ENCODE results near the gene HLCS.

DNA sequence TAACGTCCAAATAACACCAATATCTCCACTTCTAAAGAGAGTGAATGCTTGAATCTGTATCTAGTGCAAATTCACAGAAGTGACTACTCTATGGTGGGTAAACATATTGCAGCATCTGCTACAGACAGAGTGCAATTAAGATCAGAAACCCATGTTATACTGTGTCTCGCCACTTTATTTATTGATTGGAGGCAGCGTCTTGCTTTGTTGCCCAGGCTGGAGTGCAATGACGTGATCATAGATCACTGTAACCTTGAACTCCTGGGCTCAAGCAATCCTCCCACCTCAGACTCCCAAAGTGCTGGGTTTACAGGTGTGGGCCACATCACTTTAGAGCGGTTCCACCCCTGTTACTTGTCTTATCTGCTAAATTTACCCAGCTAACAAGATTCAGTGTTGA is 57.0 kb downstream of the HLCS start:
- TF ChIP-seq, protein P1, sequence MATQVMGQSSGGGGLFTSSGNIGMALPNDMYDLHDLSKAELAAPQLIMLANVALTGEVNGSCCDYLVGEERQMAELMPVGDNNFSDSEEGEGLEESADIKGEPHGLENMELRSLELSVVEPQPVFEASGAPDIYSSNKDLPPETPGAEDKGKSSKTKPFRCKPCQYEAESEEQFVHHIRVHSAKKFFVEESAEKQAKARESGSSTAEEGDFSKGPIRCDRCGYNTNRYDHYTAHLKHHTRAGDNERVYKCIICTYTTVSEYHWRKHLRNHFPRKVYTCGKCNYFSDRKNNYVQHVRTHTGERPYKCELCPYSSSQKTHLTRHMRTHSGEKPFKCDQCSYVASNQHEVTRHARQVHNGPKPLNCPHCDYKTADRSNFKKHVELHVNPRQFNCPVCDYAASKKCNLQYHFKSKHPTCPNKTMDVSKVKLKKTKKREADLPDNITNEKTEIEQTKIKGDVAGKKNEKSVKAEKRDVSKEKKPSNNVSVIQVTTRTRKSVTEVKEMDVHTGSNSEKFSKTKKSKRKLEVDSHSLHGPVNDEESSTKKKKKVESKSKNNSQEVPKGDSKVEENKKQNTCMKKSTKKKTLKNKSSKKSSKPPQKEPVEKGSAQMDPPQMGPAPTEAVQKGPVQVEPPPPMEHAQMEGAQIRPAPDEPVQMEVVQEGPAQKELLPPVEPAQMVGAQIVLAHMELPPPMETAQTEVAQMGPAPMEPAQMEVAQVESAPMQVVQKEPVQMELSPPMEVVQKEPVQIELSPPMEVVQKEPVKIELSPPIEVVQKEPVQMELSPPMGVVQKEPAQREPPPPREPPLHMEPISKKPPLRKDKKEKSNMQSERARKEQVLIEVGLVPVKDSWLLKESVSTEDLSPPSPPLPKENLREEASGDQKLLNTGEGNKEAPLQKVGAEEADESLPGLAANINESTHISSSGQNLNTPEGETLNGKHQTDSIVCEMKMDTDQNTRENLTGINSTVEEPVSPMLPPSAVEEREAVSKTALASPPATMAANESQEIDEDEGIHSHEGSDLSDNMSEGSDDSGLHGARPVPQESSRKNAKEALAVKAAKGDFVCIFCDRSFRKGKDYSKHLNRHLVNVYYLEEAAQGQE (IDR thresholded peaks at IDR 0.05; ENCODE audit: low read depth, low read length), result no peak
- TF ChIP-seq EP300 (IDR thresholded peaks at IDR 0.05; ENCODE audit: borderline replicate concordance in 1 of 2, low read depth in 1 of 2, low read length in 1 of 2) (no peak), ELF1 (IDR thresholded peaks at IDR 0.05) (no peak), FOXJ3 (CRISPR knock-in tag; IDR thresholded peaks at IDR 0.05) (no peak), RFX5 (IDR thresholded peaks at IDR 0.05; ENCODE audit: low read length) (no peak), MXI1 (IDR thresholded peaks at IDR 0.05; ENCODE audit: low read depth, low read length) (no peak), RCOR1 (IDR thresholded peaks at IDR 0.05; ENCODE audit: low read length) (no peak), POLR2AphosphoS5 (IDR thresholded peaks at IDR 0.05; ENCODE audit: low read depth, low read length) (no peak), CHD2 (IDR thresholded peaks at IDR 0.05; ENCODE audit: low read length, partially characterized antibody) (no peak)
- TF ChIP-seq, protein P2, sequence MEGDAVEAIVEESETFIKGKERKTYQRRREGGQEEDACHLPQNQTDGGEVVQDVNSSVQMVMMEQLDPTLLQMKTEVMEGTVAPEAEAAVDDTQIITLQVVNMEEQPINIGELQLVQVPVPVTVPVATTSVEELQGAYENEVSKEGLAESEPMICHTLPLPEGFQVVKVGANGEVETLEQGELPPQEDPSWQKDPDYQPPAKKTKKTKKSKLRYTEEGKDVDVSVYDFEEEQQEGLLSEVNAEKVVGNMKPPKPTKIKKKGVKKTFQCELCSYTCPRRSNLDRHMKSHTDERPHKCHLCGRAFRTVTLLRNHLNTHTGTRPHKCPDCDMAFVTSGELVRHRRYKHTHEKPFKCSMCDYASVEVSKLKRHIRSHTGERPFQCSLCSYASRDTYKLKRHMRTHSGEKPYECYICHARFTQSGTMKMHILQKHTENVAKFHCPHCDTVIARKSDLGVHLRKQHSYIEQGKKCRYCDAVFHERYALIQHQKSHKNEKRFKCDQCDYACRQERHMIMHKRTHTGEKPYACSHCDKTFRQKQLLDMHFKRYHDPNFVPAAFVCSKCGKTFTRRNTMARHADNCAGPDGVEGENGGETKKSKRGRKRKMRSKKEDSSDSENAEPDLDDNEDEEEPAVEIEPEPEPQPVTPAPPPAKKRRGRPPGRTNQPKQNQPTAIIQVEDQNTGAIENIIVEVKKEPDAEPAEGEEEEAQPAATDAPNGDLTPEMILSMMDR (IDR thresholded peaks at IDR 0.05), result no peak
